WI38 (cell line): ENCODE results near the gene RAPGEF3.

Experiments used
- H3K4me3 ChIP-seq: 2 replicates; pipeline ENCODE4 v1.5.1; 2011; ENCODE audit warnings: low read depth, mild to moderate bottlenecking, control low read depth, low read length
- CTCF ChIP-seq: IDR thresholded peaks from 2 replicates; pipeline ENCODE4 v1.5.1; 2012; ENCODE audit warnings: low read depth, mild to moderate bottlenecking, control low read depth, low read length

RAPGEF3 gene

GRCh38 chr12:47757840-47758583 is 668 bp downstream of the RAPGEF3 start:
- peak overlapping the region; percentile 59 for H3K4me3 ChIP-seq
- no peak for TF ChIP-seq CTCF

GRCh38 chr12:47757364-47757839 is 1.3 kb downstream of the RAPGEF3 start:
- no peak overlapping the region for H3K4me3 ChIP-seq
- TF ChIP-seq CTCF: no peak

GRCh38 chr12:47755655-47756562 is 2.8 kb downstream of the RAPGEF3 start:
- no peak for TF ChIP-seq CTCF
- no peak overlapping the region for H3K4me3 ChIP-seq

GRCh38 chr12:47754881-47755280 is 3.8 kb downstream of the RAPGEF3 start:
- TF ChIP-seq CTCF: no peak
- H3K4me3 ChIP-seq: no peak overlapping the region

- TF ChIP-seq CTCF: no peak
- no peak overlapping the region for H3K4me3 ChIP-seq
Measured at GRCh38 chr12:47754126-47754525, 4.6 kb downstream of the RAPGEF3 start.

- no peak overlapping the region for H3K4me3 ChIP-seq
- no peak for TF ChIP-seq CTCF
Measured at GRCh38 chr12:47753021-47754001, 5.4 kb downstream of the RAPGEF3 start.
